ENCODE results near the gene LYRM2.

Gene LYRM2

DNA sequence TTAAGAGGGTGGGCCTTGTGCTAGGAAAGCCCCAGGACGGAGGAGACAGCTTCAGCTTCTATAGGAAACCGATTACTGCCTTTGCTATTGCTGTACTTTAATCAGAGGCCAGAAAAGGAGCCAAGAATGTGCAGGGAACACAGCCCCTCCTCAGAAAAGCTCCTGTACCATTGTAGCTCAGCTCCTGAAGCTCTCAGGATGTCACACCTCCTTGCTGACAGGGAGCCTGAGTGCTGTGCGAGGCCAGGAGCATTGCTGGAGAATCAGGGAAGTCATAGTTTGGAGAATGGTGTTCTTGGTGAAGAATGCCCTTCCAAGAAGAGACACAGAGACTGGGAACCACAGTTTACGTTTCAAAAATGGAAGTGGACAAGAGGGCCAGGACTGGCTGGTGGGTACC is 46.8 kb downstream of the LYRM2 start:
- DNase-seq (ENCODE audit: low spot score) = no peak

DNA sequence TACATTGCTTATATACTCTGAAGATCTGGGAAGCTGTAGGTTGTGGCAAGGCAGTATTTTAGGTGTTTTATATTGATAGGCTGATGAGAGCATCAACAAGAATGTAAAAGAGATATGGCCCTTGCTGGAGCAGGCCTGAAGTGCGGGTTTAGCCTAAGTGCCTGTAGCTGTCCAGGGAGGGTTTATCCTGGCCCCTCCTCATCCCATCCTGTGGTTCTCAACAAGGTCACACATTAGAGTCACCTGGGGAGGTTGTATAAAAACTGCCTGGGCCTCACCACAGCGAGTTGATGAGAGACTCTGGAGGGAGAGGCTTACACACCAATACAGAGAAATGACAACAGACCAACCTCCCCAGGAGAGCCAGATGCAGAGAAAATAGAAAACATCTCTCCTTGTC is 48.4 kb downstream of the LYRM2 start:
- DNase-seq (ENCODE audit: low spot score) = no peak

DNA sequence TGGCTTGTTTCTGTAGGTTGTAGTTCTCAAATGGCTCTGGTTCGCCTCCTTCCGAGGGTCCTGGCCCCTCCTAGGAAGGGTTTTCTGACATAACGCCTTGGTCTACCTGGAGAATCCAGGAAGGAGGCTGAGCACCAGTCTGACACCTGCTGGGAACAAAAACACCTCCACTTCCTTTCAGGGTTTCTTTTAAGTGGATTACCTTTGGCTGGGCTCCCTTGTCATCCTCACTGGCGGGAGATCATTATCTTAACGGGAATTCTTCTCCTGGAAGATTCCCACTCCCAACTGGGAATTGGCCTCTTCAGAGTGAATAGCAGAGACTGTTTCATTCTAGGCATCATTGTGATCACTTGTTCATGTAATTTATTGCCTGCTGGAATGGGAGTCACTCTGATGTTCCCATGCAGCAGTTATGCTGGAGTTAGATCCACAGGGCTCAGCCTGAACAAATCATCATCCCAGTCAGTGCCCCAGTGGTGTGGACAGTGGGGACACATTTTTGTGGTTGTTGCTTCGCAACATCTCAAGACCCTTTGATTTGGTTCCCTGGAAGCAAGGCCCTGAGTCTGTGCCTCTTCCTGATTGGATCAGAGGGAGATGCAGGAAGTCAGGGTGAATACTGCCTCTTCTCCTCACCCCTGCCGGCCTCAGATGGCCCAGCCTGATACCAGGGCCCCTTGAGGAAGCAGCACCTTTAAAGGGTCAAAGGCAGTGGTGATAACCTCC is 49.1 kb downstream of the LYRM2 start:
- DNase-seq (ENCODE audit: low spot score) = no peak

DNA sequence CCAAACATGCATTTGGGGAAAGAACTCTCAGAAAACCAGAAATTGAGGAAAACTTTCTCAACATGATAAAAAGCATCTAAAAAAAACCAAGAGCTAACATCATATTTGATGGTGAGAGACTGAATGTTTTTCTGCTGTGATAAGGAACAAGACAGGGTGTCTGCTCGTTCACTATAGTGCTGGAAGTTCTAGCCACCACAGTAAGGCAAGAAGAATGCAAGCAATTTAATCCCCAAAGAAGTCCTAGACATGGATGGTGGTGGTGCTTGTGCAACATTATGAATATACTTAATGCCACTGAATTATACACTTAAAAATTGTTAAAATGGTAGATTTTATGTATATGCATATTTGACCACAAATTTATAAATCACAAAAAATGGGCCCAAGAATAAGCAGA is 53.4 kb downstream of the LYRM2 start:
- DNase-seq (ENCODE audit: low spot score) = no peak

DNA sequence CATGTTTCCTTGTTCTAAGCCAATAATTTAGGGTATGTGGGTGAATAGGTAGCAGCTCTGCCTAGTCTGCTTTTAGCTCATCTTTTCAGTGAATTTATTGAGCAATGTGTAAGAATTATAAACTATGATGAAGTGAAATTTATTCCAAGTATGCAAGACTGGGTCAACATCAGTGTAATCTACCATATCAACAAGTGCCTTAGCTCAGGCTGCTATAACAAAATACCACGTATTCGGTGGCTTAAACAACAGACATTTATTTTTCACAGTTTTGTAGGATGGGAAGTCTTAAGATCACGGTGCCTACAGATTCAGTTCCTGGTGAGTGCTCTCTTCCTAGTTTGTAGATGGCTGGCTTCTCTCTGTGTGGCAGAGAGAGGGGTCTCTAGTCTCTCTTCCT is 54.0 kb downstream of the LYRM2 start:
- DNase-seq (ENCODE audit: low spot score) = no peak

DNA sequence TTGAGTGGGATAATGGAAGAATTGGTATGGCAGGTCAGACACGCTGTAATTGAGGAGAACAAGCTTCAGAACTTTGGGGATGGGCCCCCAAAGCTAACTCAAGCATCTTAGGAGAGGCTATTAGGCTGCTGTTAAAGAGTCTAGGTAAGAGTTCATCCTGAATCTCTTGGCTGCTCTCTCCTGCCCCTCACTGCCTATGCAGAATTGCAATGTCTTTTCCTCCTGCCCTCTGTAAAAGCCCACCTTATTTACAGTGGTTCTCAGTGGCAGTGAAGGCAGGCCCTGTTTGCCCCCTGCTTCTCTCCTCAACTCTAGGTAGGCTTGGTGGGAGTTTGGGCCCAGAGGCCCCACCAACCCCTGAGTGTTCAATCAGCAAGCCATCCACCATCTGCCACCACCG is 55.0 kb downstream of the LYRM2 start:
- no peak for DNase-seq (ENCODE audit: low spot score)

DNA sequence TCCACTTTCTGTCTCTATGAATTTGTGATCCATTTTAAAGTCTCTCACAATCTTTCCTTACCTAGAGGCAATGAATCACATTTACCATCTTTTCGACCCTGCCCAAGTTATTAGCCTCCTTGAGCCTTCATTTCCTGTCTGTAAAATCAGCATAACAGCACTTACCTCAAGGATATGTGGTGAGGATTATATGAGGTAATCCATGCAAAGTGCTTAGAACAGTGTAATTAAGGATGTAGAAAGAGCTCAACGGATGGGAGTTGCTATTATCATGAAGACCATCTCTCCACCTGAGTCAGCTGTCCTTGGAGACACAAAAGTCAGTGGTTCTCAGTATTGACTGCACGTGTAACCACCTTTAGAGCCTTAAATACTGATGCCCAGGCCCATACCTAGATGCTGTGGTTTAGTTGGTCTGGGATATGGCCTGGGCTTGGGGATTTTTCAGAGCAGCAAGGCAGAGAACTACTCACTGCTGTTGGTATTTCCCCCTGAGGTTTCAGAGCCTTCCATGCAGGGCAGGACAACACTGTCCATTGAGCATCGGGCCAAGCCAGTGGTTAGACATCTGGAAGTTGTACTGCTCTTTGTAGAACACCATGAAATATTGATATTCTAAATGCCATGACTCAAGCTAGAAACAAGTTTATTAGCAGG is 55.8 kb downstream of the LYRM2 start:
- DNase-seq (ENCODE audit: low spot score) = no peak

DNA sequence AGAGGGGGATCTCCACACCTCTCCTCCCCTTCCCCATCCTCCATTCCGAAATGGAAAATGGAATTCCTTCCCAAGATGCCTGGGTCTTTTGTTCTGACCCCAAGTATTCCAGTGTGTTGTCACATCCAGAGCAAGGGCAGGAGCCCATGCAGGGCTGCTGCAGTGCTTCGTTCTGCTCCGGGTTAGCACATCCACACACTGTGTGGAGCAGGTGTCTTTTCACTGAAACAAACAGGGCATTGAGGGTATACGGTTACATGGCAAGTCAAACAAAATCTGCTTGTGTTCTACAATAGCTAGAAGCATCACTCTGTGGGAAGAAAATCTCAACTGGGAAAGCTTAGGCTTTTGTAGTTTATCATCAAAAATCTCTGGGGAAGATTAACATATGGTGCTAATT is 56.9 kb downstream of the LYRM2 start:
- DNase-seq (ENCODE audit: low spot score) = no peak

DNA sequence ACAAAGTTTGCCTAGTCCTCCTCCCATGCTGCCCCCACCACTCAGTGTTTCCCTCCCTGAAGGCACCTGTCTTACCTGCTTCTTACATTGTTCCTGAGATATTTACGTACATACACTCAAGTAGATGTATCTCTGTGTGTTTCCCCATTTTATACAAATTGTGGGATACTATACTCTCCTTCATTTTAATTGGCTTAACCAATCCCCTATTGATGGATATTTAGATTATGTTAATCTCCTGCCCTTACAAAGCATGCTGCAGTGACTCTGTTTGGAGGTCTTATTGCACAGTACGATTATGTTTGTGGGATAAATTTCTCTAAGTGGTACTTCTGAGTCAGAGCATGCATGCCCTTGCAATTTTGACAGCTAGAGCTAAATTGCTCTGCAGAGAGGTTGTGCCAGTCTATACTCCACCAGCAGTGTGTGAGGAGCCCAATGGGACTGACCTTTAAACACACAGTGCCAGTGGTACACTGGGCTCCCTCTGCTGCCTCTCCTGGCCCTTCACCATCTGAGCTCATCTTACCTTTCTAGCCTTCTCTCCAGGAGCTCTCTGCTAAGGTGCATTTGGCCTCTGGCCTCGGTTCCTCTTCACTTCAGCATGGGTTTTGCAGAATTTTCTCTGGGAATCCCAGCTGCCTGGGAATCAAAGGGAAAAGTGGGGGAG is 57.4 kb downstream of the LYRM2 start:
- no peak for DNase-seq (ENCODE audit: low spot score)

DNA sequence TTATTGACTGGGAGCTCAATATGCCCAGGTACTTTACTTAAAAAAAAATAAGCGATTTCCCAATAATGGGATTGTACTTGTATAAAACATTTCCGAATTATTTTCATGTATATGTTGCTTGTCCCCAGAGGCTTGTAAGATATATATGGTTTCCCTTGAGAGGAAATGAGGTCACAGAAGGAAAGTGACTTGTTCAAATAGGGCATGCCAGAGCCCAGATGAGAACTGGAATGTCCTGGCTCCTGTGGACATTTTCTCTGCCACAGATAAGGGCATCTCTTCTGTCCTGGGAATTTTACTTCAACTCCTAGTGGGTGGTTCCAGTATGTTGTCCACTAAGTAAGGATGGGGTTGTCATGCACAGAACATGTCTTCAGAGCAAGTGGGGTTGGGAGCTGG is 63.0 kb downstream of the LYRM2 start:
- no peak for DNase-seq (ENCODE audit: low spot score)

DNA sequence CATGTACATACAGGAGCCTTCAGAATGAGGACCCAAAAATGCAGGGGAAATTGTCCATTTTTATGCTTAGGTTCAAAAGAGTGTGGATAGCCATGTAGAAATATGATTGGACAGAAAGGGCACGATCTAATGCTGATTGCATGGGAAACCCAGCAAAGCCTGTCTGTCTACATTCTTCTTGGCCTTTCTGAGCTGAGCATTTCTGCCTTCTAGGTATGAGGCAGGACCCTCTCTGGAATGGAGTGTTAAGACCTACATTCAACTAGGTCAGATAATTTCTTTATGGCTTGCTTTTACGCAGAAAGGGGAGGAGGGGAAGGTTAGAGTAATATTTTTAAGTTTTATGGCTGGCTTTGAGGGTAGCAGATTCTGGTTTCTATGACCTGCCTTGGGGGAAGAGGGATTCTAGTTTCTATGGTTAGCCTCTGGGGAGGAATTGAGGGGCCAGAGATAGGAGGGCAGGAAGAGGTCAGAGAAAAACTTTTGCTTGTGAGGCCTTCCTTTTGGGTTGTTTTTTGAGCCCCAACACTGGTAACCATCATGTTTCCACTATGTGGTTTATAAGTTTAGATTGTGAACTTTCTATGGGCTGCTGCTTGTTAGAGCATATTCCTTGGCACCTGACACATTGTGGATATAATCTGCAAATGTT is 63.5 kb downstream of the LYRM2 start:
- no peak for DNase-seq (ENCODE audit: low spot score)

DNA sequence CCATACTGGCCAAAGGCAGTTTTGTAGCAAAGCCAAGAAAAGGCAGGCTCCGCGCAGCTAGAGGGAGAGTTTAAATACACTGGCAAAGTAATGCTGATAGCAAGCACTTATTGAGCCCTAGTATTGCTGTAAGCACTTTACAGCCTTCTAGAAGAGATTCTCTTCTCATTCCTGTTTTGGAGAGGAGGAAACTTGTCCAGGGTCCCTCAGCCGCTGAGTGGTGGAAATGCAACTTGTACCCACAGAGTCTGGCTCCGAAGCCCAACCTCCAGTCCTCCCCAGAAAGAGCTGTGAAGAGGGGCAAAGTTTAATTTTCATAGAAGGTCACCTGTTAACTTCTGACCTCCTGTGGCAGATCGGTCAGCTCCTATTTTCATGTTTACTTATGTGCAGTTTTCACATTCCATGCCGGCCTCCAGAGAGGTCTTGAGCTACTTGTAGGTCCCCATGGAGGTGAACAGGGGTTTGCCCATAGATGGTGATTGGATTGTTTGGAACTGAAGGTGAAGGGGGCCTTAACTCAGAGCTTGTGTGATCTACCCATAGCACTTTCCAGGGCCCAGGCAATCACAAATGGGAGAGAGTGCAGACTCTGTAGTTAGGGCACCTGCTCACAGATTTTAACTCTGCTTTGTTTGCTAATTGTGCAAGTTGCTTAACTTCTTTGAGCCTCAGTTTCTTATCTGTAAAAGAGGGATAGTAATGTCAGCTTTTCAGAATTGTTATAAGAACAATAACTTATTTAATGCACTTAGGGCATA is 70.7 kb downstream of the LYRM2 start:
- DNase-seq (ENCODE audit: low spot score) = no peak

DNA sequence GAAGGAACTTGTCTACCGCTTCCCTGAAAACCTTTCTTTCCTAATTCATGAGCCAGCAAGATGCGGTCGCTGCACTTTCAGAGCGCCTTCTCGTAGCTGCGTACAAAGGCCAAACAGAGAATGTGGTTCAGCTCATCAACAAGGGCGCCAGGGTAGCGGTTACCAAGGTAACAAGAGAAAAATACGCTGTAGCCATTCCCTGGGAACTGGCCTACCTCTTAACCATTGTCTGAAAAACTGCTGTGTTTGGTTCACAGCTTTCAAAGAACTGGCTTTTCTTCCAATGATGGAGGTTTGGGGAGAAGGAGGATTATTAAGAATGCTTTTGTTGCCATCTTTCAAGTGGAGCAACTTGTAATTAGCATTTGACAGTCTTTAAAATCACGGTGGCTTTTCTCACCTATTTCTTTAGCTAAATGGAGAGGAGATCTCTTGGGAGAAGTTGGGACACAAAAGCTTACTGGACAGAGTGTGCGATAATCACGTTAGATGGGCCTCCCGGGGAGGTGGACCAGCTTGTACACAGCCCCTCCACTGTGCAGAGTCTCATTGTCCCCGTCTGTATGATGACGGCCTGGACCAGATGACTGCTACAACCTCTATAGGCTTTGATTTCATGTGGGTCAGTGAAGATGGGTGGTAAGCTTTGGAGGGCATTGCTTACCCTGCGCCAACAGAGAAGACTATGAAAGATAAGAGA is 71.5 kb downstream of the LYRM2 start:
- DNase-seq (ENCODE audit: low spot score) = no peak

DNA sequence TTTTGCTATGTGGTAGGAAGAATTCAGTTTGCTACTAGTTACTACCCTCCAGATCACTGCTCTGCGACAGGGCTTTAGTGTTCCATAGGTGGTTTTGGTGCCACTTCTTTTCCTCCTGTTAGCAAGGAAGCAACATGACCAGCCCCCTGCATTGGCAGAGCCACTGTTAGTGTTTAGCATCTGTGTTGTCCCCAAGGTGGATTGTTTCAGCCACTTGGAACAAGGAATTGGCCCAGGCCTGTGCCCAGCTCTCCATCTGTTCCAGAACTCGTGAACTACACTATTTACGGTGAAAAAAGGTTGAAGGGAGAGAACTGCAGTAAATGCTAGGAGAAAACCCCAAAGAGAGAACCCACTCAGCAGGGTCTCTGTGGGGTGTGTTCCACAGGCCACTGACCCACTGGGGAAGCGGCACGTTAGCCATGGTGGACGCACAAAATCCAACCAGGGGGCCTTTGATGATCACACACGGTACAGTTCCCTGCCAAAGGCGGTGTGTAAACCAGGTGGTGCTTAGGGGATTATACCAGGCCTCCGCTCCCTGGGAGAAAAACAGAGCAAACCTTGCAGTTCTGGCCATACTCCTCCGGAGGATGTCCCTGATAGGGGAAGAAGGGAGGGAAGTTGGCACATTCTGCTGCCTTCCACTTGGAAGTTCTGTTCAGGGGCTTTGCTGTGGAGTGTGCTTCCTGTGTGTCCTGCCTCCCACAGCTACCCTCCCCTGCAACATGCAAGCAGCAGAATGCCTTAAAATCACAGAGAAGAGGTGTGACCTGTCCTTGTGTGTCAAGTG is 72.3 kb downstream of the LYRM2 start:
- no peak for DNase-seq (ENCODE audit: low spot score)

DNA sequence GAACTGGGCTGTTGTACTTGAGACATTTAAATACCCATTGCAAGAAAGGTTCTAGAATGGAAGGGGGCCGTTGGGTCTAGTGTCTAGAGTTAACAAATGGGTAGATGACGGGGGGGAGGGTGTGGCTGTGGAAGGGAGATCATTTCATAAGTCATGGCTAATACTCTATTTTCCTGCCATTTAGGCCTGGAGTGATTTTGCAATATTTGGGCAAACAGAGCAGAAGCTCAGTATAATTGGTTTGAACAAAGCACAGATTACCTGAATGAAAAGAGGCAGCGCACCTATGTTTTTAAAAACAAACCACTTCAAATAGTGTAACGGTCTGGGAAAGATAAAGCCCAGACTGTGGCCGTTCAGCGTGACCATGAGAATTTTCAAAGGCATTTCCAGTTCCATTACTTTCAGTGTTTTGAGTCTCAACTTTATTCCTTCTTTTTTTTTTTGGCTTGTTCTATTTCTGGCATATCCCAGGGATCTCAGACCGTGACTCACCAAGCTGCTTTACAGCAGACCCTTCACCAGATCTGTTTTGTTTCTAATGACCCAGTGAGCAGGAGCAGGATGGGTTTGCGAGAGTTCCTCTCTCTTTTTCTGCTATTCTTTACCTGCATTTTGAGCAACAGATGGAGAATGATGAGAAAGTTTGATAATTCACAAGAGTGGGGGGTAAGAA is 73.7 kb downstream of the LYRM2 start:
- DNase-seq (ENCODE audit: low spot score) = no peak

DNA sequence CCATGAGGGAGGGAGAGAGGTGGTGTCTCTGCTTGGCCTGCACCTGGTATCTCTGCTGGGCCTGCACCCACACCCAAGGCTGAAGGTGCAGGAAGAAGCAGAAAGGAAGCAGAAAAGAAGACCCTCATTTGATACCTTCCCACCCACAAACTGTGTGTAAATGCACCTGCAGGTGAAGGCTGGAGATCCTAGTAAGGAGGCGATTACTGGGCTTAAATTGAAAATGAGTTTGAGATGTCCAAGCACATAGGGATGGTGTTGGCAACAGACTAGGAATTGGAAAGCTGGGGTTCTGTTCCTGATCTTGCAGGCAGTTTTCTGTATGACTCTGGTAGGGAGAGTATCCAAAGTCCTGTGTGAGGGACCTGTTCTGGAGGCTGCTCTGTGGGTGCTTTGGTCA is 74.7 kb downstream of the LYRM2 start:
- DNase-seq (ENCODE audit: low spot score) = no peak

DNA sequence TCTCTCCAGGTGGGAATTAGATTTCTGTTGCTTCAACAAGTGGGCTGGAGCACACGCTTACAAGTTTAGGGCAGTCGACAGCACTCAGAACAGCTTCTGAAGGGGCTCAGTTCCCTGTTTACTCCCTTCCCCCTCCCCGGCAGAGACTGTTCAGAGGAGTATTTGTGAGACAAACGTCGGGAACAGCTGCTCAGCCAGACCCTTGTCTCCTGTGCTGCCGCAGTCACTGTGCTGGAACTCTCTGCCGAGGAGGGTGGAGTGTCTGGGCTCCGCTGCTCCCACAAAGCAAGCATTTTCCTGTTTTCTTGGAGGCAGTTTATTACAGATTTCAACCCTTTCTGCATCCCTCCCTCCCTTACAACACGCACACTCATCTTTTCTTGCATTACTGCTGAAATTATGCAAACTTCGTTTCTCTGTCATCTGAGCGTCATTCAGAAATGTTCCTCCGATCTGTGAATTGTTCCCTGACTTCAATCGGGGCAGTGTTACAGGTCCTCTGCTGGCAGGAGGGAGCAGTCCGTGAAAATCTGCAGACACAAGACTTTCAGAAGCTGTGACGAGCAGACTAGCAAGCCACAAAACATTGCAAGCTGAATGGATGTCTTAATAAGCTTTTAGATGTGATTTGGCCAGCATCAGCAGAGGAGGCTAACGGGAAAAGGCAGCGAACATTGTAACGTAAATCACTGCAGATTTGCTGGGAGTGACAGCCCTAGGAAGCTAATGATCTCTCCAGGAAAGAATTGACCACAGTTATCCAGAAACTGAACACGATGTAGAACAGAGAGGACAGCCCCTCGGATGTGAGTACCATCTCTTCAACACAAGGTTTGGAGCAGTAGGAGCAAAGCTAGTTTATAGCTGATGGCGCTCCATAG is 76.2 kb downstream of the LYRM2 start:
- no peak for DNase-seq (ENCODE audit: low spot score)

DNA sequence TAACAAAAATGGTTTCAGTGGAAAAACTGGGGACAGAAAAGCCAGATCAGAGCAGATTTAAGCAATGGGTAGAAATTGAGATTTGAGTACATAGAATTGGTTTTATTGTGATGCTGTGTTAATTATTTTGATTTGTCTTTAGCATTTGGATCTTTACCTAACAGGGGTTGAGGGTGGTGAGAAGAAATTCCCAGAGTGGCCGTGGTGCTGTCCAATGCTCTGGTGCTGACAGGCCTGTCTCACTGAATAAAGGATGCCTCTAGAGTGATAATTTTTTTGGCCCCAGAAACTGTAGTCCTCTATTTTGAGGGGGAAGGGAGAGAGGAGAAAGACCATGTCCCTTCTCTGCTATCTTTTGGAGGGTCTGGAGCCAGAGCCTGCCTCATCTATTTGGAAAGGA is 79.1 kb downstream of the LYRM2 start:
- no peak for DNase-seq (ENCODE audit: low spot score)

DNA sequence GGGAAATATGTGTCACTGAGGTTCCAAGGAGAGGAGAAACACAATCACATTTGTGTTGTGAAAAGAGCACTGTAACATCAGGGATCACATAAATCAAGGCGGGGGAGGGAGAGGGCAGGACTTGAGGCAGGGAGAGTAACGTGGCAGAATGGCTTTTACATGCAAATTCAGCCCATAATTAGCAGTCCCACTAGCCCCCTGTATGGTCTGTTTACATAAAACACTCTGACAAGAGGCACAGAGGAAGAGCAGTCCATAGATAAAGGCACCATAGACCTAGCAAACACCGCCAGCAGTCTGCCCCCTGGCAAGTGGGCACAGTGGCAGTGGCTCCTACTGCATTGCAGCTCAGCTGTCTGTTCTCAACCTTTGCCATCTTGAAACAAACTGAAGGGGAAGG is 82.7 kb downstream of the LYRM2 start:
- no peak for DNase-seq (ENCODE audit: low spot score)

Measured in GM03348 (cell line).